DLD1 (cell line): ENCODE data around the gene TUBGCP2.

ENCODE experiments used
- in situ Hi-C: cut with HindIII; loops from 2 replicates; pipeline ENCODE4 v1.10.0; 2017; ENCODE audit warnings: low sequenced_read_pairs

TUBGCP2 gene

GRCh38 chr10:133280391-133281059 is 28.1 kb downstream of the TUBGCP2 start:
- in situ Hi-C loops, result no loop called here

DNA sequence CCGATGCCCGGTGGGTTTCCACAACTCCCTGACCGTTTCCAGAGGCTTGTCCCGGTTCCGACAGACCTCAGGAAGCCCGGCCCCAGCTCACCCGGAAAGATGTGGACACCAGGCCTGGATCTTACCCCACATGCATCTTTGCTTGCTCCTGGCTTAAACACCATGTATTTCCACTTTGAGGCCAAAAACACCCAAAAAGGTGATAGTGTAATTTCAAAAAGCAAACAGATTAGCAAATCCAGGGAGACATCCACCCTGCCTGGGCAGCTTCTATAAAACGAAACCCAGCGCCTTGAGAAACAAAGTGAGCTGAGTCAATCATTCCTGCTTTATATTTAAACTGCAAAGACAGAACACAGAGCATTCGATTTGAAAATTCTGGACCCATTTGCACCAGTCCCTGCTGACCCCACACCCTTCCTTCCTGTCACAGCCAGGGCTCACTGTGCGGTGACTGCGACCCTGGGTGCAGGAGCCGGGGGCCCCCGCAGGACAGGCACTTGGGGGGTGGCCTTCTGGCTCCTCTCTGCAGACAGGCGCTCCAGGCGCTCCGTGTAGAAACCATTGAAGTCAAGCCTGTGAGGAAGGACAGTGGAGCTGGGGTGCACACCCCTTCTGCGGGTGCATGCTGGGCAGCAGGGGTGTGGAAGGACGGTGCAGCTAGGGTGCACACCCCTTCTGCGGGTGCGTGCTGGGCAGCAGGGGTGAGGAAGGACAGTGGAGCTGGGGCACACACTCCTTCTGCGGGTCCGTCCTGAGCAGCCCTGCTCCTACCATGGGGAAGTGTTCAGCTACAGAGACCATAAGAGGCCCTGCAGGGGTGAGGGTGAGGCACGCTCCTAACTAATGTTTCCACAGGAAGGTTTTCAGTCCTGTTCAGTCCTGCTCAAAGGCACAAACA is 29.1 kb downstream of the TUBGCP2 start:
- in situ Hi-C loops, result no loop called here

DNA sequence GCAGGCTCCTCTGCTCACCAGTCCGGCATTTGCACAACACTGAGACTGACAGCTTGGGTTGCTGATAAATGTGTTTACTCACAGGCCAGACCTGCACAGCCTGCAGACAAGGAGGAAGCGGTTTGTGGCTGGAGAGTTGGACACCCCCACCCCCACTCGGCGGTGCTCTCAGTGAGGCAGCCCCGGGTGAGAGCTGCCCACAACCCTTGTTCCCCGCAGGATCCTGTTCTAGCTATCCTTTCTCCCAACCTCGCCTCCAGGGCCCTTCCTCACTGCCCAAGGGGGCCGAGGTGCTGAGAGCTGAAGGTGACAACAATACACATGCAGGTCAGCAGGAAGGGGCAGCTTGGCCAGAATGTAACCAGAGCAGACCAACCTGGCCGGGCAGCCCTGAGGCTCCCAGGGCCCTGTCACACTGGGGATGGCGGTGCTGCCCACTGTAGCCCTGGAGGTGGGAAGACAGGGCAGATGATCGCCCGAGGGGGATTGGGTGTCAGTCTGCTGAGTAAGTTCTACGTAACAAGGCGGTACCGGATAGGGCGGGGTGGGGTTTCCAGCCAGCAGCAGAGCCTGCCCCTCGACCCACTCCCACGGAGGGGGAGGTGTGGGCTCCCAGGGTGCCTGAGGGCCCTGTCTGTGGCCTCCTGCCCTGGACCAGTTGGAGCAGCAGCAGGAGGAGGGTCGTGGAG is 30.0 kb downstream of the TUBGCP2 start:
- in situ Hi-C loops, result no loop called here

DNA sequence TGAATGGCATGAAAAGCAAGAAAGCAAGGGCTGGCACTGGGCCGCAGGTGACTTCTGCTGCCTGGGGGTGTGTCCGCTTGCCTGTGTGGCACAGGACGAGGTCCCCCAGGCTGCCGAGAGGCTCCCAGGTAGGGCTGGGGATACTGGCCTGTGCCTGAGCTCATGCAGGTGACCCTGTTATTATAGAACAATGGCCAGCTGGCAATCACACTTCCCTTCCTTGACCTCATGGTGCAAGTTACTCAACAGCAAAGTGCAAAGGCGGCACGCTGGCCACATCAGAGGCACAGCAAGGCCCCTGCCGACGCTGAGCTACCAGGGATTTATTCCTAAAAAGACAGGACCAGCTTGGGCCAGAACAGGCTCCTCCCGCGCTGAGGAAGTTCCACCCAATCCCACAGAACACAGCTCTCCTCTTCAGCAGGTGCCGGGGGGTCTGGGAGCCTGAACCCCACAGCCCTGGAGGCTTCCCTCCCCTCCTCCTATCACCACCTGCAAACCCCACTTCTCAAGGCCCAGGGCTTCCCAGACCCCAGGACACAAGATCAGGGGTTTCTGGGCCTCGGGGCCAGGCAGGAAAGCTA is 30.6 kb downstream of the TUBGCP2 start:
- in situ Hi-C loops, result no loop called here

- in situ Hi-C loops, result no loop called here
Observed at GRCh38 chr10:133277277-133277992, 31.2 kb downstream of the TUBGCP2 start.

DNA sequence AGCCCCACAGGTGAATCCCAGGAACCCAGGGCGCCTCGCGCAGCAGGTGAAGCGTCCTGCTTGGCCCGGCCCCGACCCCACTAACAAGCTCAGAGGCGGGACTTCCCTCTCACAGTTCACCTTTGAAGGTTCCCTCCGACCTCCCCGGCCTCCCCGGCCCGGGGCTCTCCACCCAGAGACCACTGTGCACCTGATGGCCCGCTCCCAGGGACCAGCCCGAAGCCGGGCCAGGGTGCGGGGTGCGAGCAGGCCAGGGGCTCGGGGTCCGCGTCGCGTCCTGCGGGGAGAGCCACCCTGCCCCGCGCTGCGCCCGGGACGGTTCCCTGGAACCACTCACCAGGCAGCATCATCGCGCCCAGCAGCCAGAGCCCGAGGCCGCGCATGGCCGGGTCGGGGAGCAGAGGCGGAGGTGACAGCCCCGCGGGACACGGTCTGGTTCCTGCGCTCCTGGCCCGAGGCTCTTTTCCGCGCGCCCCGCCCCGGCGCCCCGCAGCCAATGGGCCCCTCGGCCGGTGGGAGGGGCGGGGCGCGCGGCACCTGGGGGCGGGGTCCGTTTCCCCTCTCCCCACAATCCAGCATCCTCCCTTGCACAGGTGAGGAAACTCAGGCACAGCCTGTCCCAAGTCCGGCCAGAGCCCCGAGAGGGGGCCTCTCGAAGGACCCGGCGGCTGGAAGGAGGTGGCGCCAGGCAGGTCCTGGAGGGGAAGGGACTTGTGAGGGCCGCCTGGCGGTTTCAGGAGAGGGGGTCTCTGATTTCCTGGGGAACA is 32.1 kb downstream of the TUBGCP2 start, which contains the start of gene ADAM8:
TSS of gene ADAM8 (minus strand) at position 434 of the 767 bp plus-strand sequence. CDS start at position 383, 51 bp downstream.
- in situ Hi-C loops, result no loop called here

DNA sequence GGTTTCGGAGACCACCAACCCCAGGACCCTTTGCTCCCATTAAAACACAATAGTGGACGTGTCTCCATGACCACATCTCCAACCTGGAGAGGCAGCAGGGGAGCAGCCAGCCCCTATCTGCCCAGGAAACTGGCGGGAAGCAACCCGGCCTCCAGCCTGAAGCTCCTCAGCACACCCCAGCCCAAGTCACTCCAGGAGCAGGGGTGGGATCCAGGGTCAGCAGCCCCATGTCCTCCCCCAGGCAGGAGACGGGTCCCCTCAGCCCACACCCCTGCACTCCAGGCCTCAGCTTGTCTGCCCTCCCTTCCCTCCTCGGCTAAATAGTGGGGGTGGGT is 32.6 kb downstream of the TUBGCP2 start:
- in situ Hi-C loops, result no loop called here

DNA sequence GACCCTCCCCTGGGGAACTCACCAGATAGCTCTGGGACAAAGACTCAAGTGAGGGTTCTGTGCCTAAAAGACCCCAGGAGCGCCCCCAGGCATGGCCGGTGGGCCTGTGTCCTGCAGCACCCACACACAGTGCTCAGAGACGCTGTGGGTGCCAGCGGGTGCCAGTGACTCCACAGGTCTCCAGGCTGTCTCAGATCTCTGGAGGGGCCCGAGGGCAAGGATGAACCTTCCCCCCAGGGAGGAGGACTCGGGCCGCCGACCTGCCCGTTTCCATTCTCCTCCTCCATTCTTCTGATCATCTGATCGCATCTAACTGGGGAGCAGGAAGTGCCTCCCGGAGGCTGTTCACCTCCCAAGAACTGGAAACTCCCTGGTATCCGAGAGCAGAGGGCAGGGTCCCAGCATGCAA is 33.0 kb downstream of the TUBGCP2 start:
- in situ Hi-C loops, result no loop called here

- in situ Hi-C loops, result loop anchor here (25.0 kb wide), 1 partner anchor 113 kb away; the partner anchor contains the start of gene KNDC1
Observed at GRCh38 chr10:133274751-133275683, 33.7 kb downstream of the TUBGCP2 start.

- in situ Hi-C loops, result loop anchor here (25.0 kb wide), 1 partner anchor 111 kb away; the partner anchor contains the start of gene KNDC1
Observed at GRCh38 chr10:133273534-133274143, 35.0 kb downstream of the TUBGCP2 start.

DNA sequence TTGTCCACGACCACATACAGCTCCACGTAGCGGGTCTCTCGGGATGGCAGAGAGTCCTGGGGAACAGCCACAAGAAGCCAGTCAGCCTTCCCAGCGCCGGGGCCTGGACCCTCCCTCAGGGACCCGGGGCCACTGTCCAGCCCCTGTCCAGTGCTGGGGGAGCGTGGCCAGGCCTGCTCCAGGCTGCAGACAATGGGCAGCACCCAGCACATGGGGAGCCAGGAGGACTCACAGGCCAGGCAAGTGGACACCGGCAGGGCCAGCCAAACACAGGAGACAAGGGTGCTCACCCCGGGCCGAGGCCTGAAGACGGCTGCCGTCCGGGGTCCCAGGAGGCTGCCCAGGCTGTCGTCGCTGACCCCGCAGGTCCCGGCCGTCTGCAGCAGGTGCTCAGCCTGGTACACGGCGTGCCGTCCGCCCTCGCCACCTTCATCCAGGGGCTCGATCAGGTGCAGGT is 35.7 kb downstream of the TUBGCP2 start:
- in situ Hi-C loops, result loop anchor here (25.0 kb wide), 1 partner anchor 111 kb away; the partner anchor contains the start of gene KNDC1

GRCh38 chr10:133272301-133272963 is 36.2 kb downstream of the TUBGCP2 start:
- in situ Hi-C loops, result loop anchor here (25.0 kb wide), 1 partner anchor 110 kb away; the partner anchor contains the start of gene KNDC1

- in situ Hi-C loops, result loop anchor here (25.0 kb wide), 1 partner anchor 109 kb away; the partner anchor contains the start of gene KNDC1
Observed at GRCh38 chr10:133271521-133272300, 37.0 kb downstream of the TUBGCP2 start.

- in situ Hi-C loops, result loop anchor here (25.0 kb wide), 1 partner anchor 109 kb away; the partner anchor contains the start of gene KNDC1
Observed at GRCh38 chr10:133270773-133271297, 37.8 kb downstream of the TUBGCP2 start.

GRCh38 chr10:133270204-133270603 is 38.5 kb downstream of the TUBGCP2 start:
- in situ Hi-C loops, result loop anchor here (25.0 kb wide), 1 partner anchor 108 kb away; the partner anchor contains the start of gene KNDC1

DNA sequence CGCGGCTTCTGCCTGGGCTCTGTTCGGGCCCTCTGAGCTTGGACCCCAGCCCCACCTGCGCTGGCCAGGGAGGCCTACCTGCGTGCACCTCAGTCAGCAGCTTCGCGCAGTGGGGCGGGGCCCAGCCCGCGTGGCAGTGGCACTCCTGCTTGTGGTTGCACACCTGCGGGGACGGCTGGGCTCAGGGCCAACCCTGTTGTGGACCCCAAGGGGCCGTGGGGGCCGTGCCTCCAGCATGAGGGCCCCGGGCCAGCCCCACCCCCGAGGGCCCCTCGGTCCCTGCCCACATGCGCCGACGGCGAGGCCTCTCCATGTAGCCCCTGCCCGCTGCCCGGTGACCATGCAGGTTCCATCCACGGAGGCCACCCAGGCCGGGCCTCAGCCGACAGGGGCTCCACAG is 39.3 kb downstream of the TUBGCP2 start:
- in situ Hi-C loops, result loop anchor here (25.0 kb wide), 1 partner anchor 107 kb away; the partner anchor contains the start of gene KNDC1
